Measurements from ENCODE around the gene CYP3A4.

GRCh38 chr7:99737726-99738125 is 46.3 kb downstream of the CYP3A4 start:
- TF ChIP-seq CBX2 (IDR thresholded peaks at IDR 0.05; ENCODE audit: low read depth, low read length) (no peak), CBX2 (CRISPR knock-in tag; IDR thresholded peaks at IDR 0.05; ENCODE audit: low read depth) (no peak), RBM39 (IDR thresholded peaks at IDR 0.05; ENCODE audit: low read depth, low read length, poor library complexity, severe bottlenecking) (no peak), GZF1 (CRISPR knock-in tag; IDR thresholded peaks at IDR 0.05) (no peak), ZSCAN9 (CRISPR knock-in tag; IDR thresholded peaks at IDR 0.05; ENCODE audit: borderline replicate concordance) (no peak)
- TF ChIP-seq, protein P1, sequence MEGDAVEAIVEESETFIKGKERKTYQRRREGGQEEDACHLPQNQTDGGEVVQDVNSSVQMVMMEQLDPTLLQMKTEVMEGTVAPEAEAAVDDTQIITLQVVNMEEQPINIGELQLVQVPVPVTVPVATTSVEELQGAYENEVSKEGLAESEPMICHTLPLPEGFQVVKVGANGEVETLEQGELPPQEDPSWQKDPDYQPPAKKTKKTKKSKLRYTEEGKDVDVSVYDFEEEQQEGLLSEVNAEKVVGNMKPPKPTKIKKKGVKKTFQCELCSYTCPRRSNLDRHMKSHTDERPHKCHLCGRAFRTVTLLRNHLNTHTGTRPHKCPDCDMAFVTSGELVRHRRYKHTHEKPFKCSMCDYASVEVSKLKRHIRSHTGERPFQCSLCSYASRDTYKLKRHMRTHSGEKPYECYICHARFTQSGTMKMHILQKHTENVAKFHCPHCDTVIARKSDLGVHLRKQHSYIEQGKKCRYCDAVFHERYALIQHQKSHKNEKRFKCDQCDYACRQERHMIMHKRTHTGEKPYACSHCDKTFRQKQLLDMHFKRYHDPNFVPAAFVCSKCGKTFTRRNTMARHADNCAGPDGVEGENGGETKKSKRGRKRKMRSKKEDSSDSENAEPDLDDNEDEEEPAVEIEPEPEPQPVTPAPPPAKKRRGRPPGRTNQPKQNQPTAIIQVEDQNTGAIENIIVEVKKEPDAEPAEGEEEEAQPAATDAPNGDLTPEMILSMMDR (CRISPR knock-in tag; IDR thresholded peaks at IDR 0.05), result no peak

Data from HepG2 (cell line).